ENCODE measurements around the gene CACNA2D3.

Gene CACNA2D3

GRCh38 chr3:54536450-54536849 lies 414.1 kb downstream of the CACNA2D3 start:
- no peak for FAIRE-seq
- TF ChIP-seq PAX5 (IDR thresholded peaks at IDR 0.05; ENCODE audit: insufficient read depth, low read length, severe bottlenecking), result no peak
- no peak for TF ChIP-seq SPI1 (IDR thresholded peaks at IDR 0.05; ENCODE audit: low read depth, low read length)
- TF ChIP-seq POLR2AphosphoS5 (IDR thresholded peaks at IDR 0.05; ENCODE audit: low read depth, low read length), result no peak
- no peak for TF ChIP-seq TAF1 (IDR thresholded peaks at IDR 0.05; ENCODE audit: low read depth, low read length)
- TF ChIP-seq POLR2A (IDR thresholded peaks at IDR 0.05; ENCODE audit: low read depth, low read length), result no peak
- no peak for TF ChIP-seq POU2F2 (IDR thresholded peaks at IDR 0.05; ENCODE audit: low read depth, low read length)
- DNase-seq (ENCODE audit: insufficient read length, low spot score), result no peak

GRCh38 chr3:54537506-54537905 lies 415.2 kb downstream of the CACNA2D3 start:
- DNase-seq (ENCODE audit: insufficient read length, low spot score) (no peak), FAIRE-seq (no peak)
- TF ChIP-seq POLR2AphosphoS5 (IDR thresholded peaks at IDR 0.05; ENCODE audit: low read depth, low read length) (no peak), PAX5 (IDR thresholded peaks at IDR 0.05; ENCODE audit: insufficient read depth, low read length, severe bottlenecking) (no peak), POU2F2 (IDR thresholded peaks at IDR 0.05; ENCODE audit: low read depth, low read length) (no peak)

- DNase-seq (ENCODE audit: insufficient read length, low spot score) (no peak), FAIRE-seq (no peak)
- TF ChIP-seq POU2F2 (IDR thresholded peaks at IDR 0.05; ENCODE audit: low read depth, low read length), result no peak
- TF ChIP-seq POLR2AphosphoS5 (IDR thresholded peaks at IDR 0.05; ENCODE audit: low read depth, low read length), result no peak
- no peak for TF ChIP-seq PAX5 (IDR thresholded peaks at IDR 0.05; ENCODE audit: insufficient read depth, low read length, severe bottlenecking)
- no peak for TF ChIP-seq TAF1 (IDR thresholded peaks at IDR 0.05; ENCODE audit: low read depth, low read length)
- TF ChIP-seq SPI1 (IDR thresholded peaks at IDR 0.05; ENCODE audit: low read depth, low read length), result no peak
- no peak for TF ChIP-seq POLR2A (IDR thresholded peaks at IDR 0.05; ENCODE audit: low read depth, low read length)
Measured at GRCh38 chr3:54538346-54538745, 416.0 kb downstream of the CACNA2D3 start.

GRCh38 chr3:54541369-54541768 lies 419.0 kb downstream of the CACNA2D3 start:
- TF ChIP-seq SPI1 (IDR thresholded peaks at IDR 0.05; ENCODE audit: low read depth, low read length), result no peak
- TF ChIP-seq TAF1 (IDR thresholded peaks at IDR 0.05; ENCODE audit: low read depth, low read length), result no peak
- no peak for TF ChIP-seq POU2F2 (IDR thresholded peaks at IDR 0.05; ENCODE audit: low read depth, low read length)
- no peak for TF ChIP-seq PAX5 (IDR thresholded peaks at IDR 0.05; ENCODE audit: insufficient read depth, low read length, severe bottlenecking)
- TF ChIP-seq POLR2AphosphoS5 (IDR thresholded peaks at IDR 0.05; ENCODE audit: low read depth, low read length), result no peak
- no peak for TF ChIP-seq POLR2A (IDR thresholded peaks at IDR 0.05; ENCODE audit: low read depth, low read length)
- DNase-seq (ENCODE audit: insufficient read length, low spot score) (no peak), FAIRE-seq (no peak)

GRCh38 chr3:54543446-54543845 lies 421.1 kb downstream of the CACNA2D3 start:
- DNase-seq (ENCODE audit: insufficient read length, low spot score) (no peak), FAIRE-seq (no peak)
- TF ChIP-seq POLR2AphosphoS5 (IDR thresholded peaks at IDR 0.05; ENCODE audit: low read depth, low read length), result no peak
- no peak for TF ChIP-seq TAF1 (IDR thresholded peaks at IDR 0.05; ENCODE audit: low read depth, low read length)
- TF ChIP-seq PAX5 (IDR thresholded peaks at IDR 0.05; ENCODE audit: insufficient read depth, low read length, severe bottlenecking), result no peak
- no peak for TF ChIP-seq POU2F2 (IDR thresholded peaks at IDR 0.05; ENCODE audit: low read depth, low read length)
- no peak for TF ChIP-seq POLR2A (IDR thresholded peaks at IDR 0.05; ENCODE audit: low read depth, low read length)
- TF ChIP-seq SPI1 (IDR thresholded peaks at IDR 0.05; ENCODE audit: low read depth, low read length), result no peak

GRCh38 chr3:54547051-54547450 lies 424.7 kb downstream of the CACNA2D3 start:
- DNase-seq (ENCODE audit: insufficient read length, low spot score) (no peak), FAIRE-seq (no peak)
- TF ChIP-seq POLR2A (IDR thresholded peaks at IDR 0.05; ENCODE audit: low read depth, low read length) (no peak), POU2F2 (IDR thresholded peaks at IDR 0.05; ENCODE audit: low read depth, low read length) (no peak), TAF1 (IDR thresholded peaks at IDR 0.05; ENCODE audit: low read depth, low read length) (no peak), SPI1 (IDR thresholded peaks at IDR 0.05; ENCODE audit: low read depth, low read length) (no peak), PAX5 (IDR thresholded peaks at IDR 0.05; ENCODE audit: insufficient read depth, low read length, severe bottlenecking) (no peak), POLR2AphosphoS5 (IDR thresholded peaks at IDR 0.05; ENCODE audit: low read depth, low read length) (no peak)

GRCh38 chr3:54547846-54548245 lies 425.5 kb downstream of the CACNA2D3 start:
- FAIRE-seq, result no peak
- TF ChIP-seq POLR2AphosphoS5 (IDR thresholded peaks at IDR 0.05; ENCODE audit: low read depth, low read length), result no peak
- no peak for TF ChIP-seq POLR2A (IDR thresholded peaks at IDR 0.05; ENCODE audit: low read depth, low read length)
- TF ChIP-seq TAF1 (IDR thresholded peaks at IDR 0.05; ENCODE audit: low read depth, low read length), result no peak
- TF ChIP-seq SPI1 (IDR thresholded peaks at IDR 0.05; ENCODE audit: low read depth, low read length), result no peak
- TF ChIP-seq POU2F2 (IDR thresholded peaks at IDR 0.05; ENCODE audit: low read depth, low read length), result no peak
- no peak for TF ChIP-seq PAX5 (IDR thresholded peaks at IDR 0.05; ENCODE audit: insufficient read depth, low read length, severe bottlenecking)
- no peak for DNase-seq (ENCODE audit: insufficient read length, low spot score)

GRCh38 chr3:54549607-54550220 lies 427.4 kb downstream of the CACNA2D3 start:
- TF ChIP-seq TAF1 (IDR thresholded peaks at IDR 0.05; ENCODE audit: low read depth, low read length) (no peak), POU2F2 (IDR thresholded peaks at IDR 0.05; ENCODE audit: low read depth, low read length) (no peak), POLR2AphosphoS5 (IDR thresholded peaks at IDR 0.05; ENCODE audit: low read depth, low read length) (no peak), PAX5 (IDR thresholded peaks at IDR 0.05; ENCODE audit: insufficient read depth, low read length, severe bottlenecking) (no peak), SPI1 (IDR thresholded peaks at IDR 0.05; ENCODE audit: low read depth, low read length) (no peak), POLR2A (IDR thresholded peaks at IDR 0.05; ENCODE audit: low read depth, low read length) (no peak)
- FAIRE-seq, result no peak
- no peak for DNase-seq (ENCODE audit: insufficient read length, low spot score)

- TF ChIP-seq POU2F2 (IDR thresholded peaks at IDR 0.05; ENCODE audit: low read depth, low read length), result no peak
- TF ChIP-seq SPI1 (IDR thresholded peaks at IDR 0.05; ENCODE audit: low read depth, low read length), result no peak
- no peak for TF ChIP-seq TAF1 (IDR thresholded peaks at IDR 0.05; ENCODE audit: low read depth, low read length)
- TF ChIP-seq PAX5 (IDR thresholded peaks at IDR 0.05; ENCODE audit: insufficient read depth, low read length, severe bottlenecking), result no peak
- TF ChIP-seq POLR2AphosphoS5 (IDR thresholded peaks at IDR 0.05; ENCODE audit: low read depth, low read length), result no peak
- TF ChIP-seq POLR2A (IDR thresholded peaks at IDR 0.05; ENCODE audit: low read depth, low read length), result no peak
- FAIRE-seq, result no peak
- DNase-seq (ENCODE audit: insufficient read length, low spot score), result no peak
Measured at GRCh38 chr3:54550221-54550977, 428.0 kb downstream of the CACNA2D3 start.

Measured in GM12891 (cell line).